K562 (cell line): ENCODE results near the gene PLXNB3. TPM values are rescaled to one million over a fixed set of nuclear protein-coding genes. Genes with fewer than 3 reads are reported as not detected.

ENCODE experiments used
- ATAC-seq: fragments of 200-7000 bp; cut with Tn5 transposase; 3 replicates; pipeline ENCODE4 v1.9.1; 2020; ENCODE audit warnings: moderate library complexity
- BruUV-seq: library from RNA; stranded (reverse); fragments of 400-500 nt; replicated peaks from 2 replicates; lab custom pipeline; 2021; lab: Mats Ljungman, UMichigan
- CTCF ChIA-PET: fragments of 300-600 bp; formaldehyde crosslinking; extraction: SDS; loops from one replicate; lab custom pipeline; 2021; ENCODE audit warnings: low intra/inter-chr PET ratio; lab: Yijun Ruan, JAX
- POLR2A ChIA-PET: fragments of 300-600, 350-650 bp; sonication (Branson Sonifier 250); formaldehyde crosslinking; extraction: SDS; loops from one replicate; lab custom pipeline; 2021; ENCODE audit warnings: antibody characterized with exemption, inconsistent platforms; lab: Yijun Ruan, JAX
- DNase-seq, 4 experiments: peaks; one replicate each; pipeline versions ENCODE4 v3.0.0 to v3.0.0-alpha.2; 2011 to 2018; ENCODE audit warnings: low spot score in 3 of 4, mixed read lengths in 3 of 4; ENCODE audit errors: extremely low read depth in 1 of 4
- FAIRE-seq: peaks from 2 replicates; lab custom pipeline; 2011; peaks lifted over from hg19 to GRCh38; lab: Jason Lieb, UNC
- H2AFZ ChIP-seq: 2 replicates; pipeline ENCODE4 v1.6.0; 2011; ENCODE audit warnings: low read depth, low read length, control low read depth, inconsistent platforms
- H3K27ac ChIP-seq: fragments of 200-600 bp; 3 replicates; pipeline ENCODE4 v1.8.0; 2011; ENCODE audit warnings: low read depth, mild to moderate bottlenecking, control low read depth, inconsistent platforms, low read length, moderate library complexity, mixed read lengths; ENCODE audit errors: extremely low read depth
- H3K27me3 ChIP-seq, 2 experiments: fragments of 300-600 bp in 1 of 2; 2 replicates in 1 of 2; 3 replicates in 1 of 2; pipeline versions ENCODE4 v1.6.0 to v1.8.0; 2011; ENCODE audit warnings: inconsistent platforms in 2 of 2, low read length in 2 of 2, mild to moderate bottlenecking in 1 of 2, mixed read lengths in 1 of 2, moderate library complexity in 1 of 2; ENCODE audit not compliant: control insufficient read depth in 2 of 2, insufficient read depth in 2 of 2
- H3K36me3 ChIP-seq: fragments of 300-600 bp; 3 replicates; pipeline ENCODE4 v1.8.0; 2011; ENCODE audit warnings: mild to moderate bottlenecking, low read length, inconsistent platforms; ENCODE audit not compliant: control insufficient read depth, insufficient read depth
- H3K4me1 ChIP-seq, 2 experiments: fragments of 200-600 bp in 1 of 2; replicated peaks in 1 of 2; 2 replicates in 1 of 2; 3 replicates in 1 of 2; pipeline versions ENCODE4 v1.5.1 to v1.8.0; 2011; ENCODE audit warnings: inconsistent platforms in 2 of 2, low read length in 2 of 2, mild to moderate bottlenecking in 1 of 2, mixed read lengths in 1 of 2, moderate library complexity in 1 of 2; ENCODE audit not compliant: control insufficient read depth in 2 of 2, insufficient read depth in 2 of 2
- H3K4me2 ChIP-seq: 2 replicates; pipeline ENCODE4 v1.6.1; 2011; ENCODE audit warnings: low read length, control low read depth, inconsistent platforms, mixed read lengths; ENCODE audit not compliant: insufficient read depth
- H3K4me3 ChIP-seq: fragments of 200-600 bp; sonication (generic), shearing (Covaris generic); 2 replicates; pipeline ENCODE4 v1.5.1; 2016; ENCODE audit warnings: control low read depth, inconsistent platforms
- H3K79me2 ChIP-seq: fragments of 200-600 bp; 3 replicates; pipeline ENCODE4 v1.8.0; 2011; ENCODE audit warnings: low read length, inconsistent platforms; ENCODE audit not compliant: control insufficient read depth, insufficient read depth
- H3K9ac ChIP-seq, 2 experiments: 2 replicates each; pipeline versions ENCODE4 v1.6.0 to v1.6.1; 2011; ENCODE audit warnings: low read depth in 2 of 2, low read length in 2 of 2, control low read depth in 1 of 2, inconsistent platforms in 1 of 2, mild to moderate bottlenecking in 1 of 2, mixed read lengths in 1 of 2; ENCODE audit not compliant: insufficient read depth in 1 of 2
- H3K9me1 ChIP-seq: one replicate; pipeline ENCODE4 v1.6.0; 2011; ENCODE audit warnings: inconsistent platforms, mild to moderate bottlenecking, low read length, moderate library complexity; ENCODE audit not compliant: control insufficient read depth, insufficient read depth
- H3K9me3 ChIP-seq: replicated peaks from 2 replicates; pipeline ENCODE4 v1.5.1; 2011; ENCODE audit warnings: low read depth, low read length, inconsistent platforms; ENCODE audit not compliant: control insufficient read depth, insufficient read depth
- H4K20me1 ChIP-seq: replicated peaks from 2 replicates; pipeline ENCODE4 v1.6.1; 2011; ENCODE audit warnings: low read length, inconsistent platforms, mixed read lengths; ENCODE audit not compliant: control insufficient read depth, insufficient read depth
- E2F6 ChIP-seq, 2 experiments: IDR thresholded peaks; 2 replicates each; pipeline ENCODE4 v1.6.1; 2011; ENCODE audit warnings: borderline replicate concordance in 1 of 2, control low read depth in 1 of 2, low read depth in 1 of 2, low read length in 1 of 2, mild to moderate bottlenecking in 1 of 2, mixed read lengths in 1 of 2, moderate library complexity in 1 of 2; ENCODE audit not compliant: insufficient read depth in 1 of 2, insufficient read length in 1 of 2, poor library complexity in 1 of 2, severe bottlenecking in 1 of 2; ENCODE audit errors: extremely low read depth in 1 of 2
- ESRRA ChIP-seq: fragments of 450-650 bp; IDR thresholded peaks from 2 replicates; pipeline ENCODE4 v1.6.1; 2014; ENCODE audit warnings: low read depth, mild to moderate bottlenecking, moderate library complexity, borderline replicate concordance
- ETS1 ChIP-seq: conservative IDR thresholded peaks from 2 replicates; pipeline ENCODE4 v1.6.1; 2011; ENCODE audit warnings: low read depth, mild to moderate bottlenecking, low read length; ENCODE audit not compliant: control insufficient read depth
- FOXJ3 ChIP-seq: sonication (generic); formaldehyde crosslinking; IDR thresholded peaks from 2 replicates; pipeline ENCODE4 v1.4.0; 2020; ENCODE audit warnings: mild to moderate bottlenecking, missing genetic modification reagents
- NBN ChIP-seq: fragments of 450-650 bp; IDR thresholded peaks from 2 replicates; pipeline ENCODE4 v1.6.1; 2016; ENCODE audit warnings: low read depth, mild to moderate bottlenecking
- NR3C1 ChIP-seq: sonication (generic); formaldehyde crosslinking; IDR thresholded peaks from 2 replicates; pipeline ENCODE4 v1.8.1; 2022; ENCODE audit warnings: missing genetic modification reagents
- RBFOX2 ChIP-seq: fragments of 200-400 bp; formaldehyde crosslinking; IDR thresholded peaks from 2 replicates; pipeline ENCODE4 v1.6.1; 2017; ENCODE audit warnings: low read depth, mild to moderate bottlenecking, low read length, moderate library complexity
- SAP30 ChIP-seq: fragments of 200-600 bp; sonication (generic); IDR thresholded peaks from 2 replicates; pipeline ENCODE4 v1.6.1; 2012; ENCODE audit warnings: borderline replicate concordance, low read depth, mild to moderate bottlenecking, moderate library complexity, low read length, control low read depth, inconsistent platforms; ENCODE audit not compliant: insufficient read depth, poor library complexity, severe bottlenecking
- SMAD4 ChIP-seq: fragments of 250-450 bp; sonication (Bioruptor Pico); conservative IDR thresholded peaks from 2 replicates; pipeline ENCODE4 v1.8.0; 2021; ENCODE audit warnings: inconsistent platforms, mild to moderate bottlenecking, moderate library complexity
- TAF9B ChIP-seq: fragments of 450-650 bp; IDR thresholded peaks from 2 replicates; pipeline ENCODE4 v1.6.1; 2018; ENCODE audit warnings: mild to moderate bottlenecking; ENCODE audit not compliant: partially characterized antibody
- USF1 ChIP-seq: sonication (generic); formaldehyde crosslinking; IDR thresholded peaks from 2 replicates; pipeline ENCODE4 v1.9.0; 2022; ENCODE audit warnings: mild to moderate bottlenecking, missing genetic modification reagents
- ZFX ChIP-seq: sonication (generic); formaldehyde crosslinking; IDR thresholded peaks from 2 replicates; pipeline ENCODE4 v1.8.0; 2022; ENCODE audit warnings: mild to moderate bottlenecking, missing genetic modification reagents, moderate library complexity
- ZNF274 ChIP-seq: IDR thresholded peaks from 2 replicates; pipeline ENCODE4 v1.6.1; 2011; ENCODE audit warnings: low read depth, mild to moderate bottlenecking, low read length, moderate library complexity, borderline replicate concordance
- WGBS: fragments of 100-300 bp; shearing (Covaris generic); methylation state at CpG from one replicate; pipeline ENCODE4 v1.1.6; 2016; ENCODE audit warnings: low coverage, mixed read lengths; ENCODE audit not compliant: insufficient coverage; ENCODE audit errors: missing lambda C conversion rate; 5-methylcytosine and 5-hydroxymethylcytosine counted together
- in situ Hi-C: fragments of 300-500 bp; cut with MboI; formaldehyde crosslinking; loops from 4 replicates; pipeline ENCODE4 v1.15.0; 2018; ENCODE audit warnings: inconsistent platforms, mixed read lengths
- intact Hi-C: fragments of 100-400 bp; cut with micrococcal nuclease; formaldehyde crosslinking; loops from 2 replicates; pipeline ENCODE4 v1.14.2; 2022
- polyA plus RNA-seq, 8 experiments: library from polyadenylated mRNA; depleted of rRNA in 4 of 8; stranded (reverse) in 5 of 8; unstranded in 3 of 8; fragments of >200 nt; fragmentation: Nextera tagmentation in 2 of 8; fragmentation: Illumina TruSeq in 1 of 8; extraction: Ambion mirVana in 2 of 8; extraction: Trizol in 1 of 8; gene quantifications; 2 replicates each; pipeline versions ENCODE4 v1.2.1 to v1.2.3, GENCODE V29; 2011 to 2014; ENCODE audit warnings: inconsistent platforms in 1 of 8, missing spikeins in 1 of 8
- total RNA-seq, 7 experiments: library from RNA; depleted of rRNA in 6 of 7; stranded (reverse); fragments of >200 nt in 6 of 7; fragmentation: Illumina TruSeq in 2 of 7; extraction: Trizol in 2 of 7; gene quantifications; 2 replicates each; pipeline versions ENCODE4 v1.2.1 to v1.2.3, GENCODE V29; 2011 to 2021; ENCODE audit warnings: low replicate concordance in 1 of 7

Gene PLXNB3
- total and polyA plus RNA-seq, 9 of the 15 experiments (the other 6 are each of a cell fraction or from before 2014, with no cell fraction given): 0.22 to 2.0 (median 1.4) TPM; not detected in 2

- no peak for FAIRE-seq
- intact Hi-C loops (loop anchor here (2.0 kb wide), 1 partner anchor 30 kb away; the partner anchor contains the start of gene PLXNB3), in situ Hi-C loops (no loop called here)
- peak; percentile 78; the same call in 1 of the 2 replicates for TF ChIP-seq RBFOX2
- no peak for TF ChIP-seq ZNF274
- no peak for TF ChIP-seq ESRRA
- TF ChIP-seq SAP30: peak; percentile 64
- 0 out of 2 replicates have a peak, but pooled peaks have one; percentile 8 for TF ChIP-seq NBN
- TF ChIP-seq USF1 (CRISPR knock-in tag): 0 out of 2 replicates have a peak, but pooled peaks have one; percentile 11
- TF ChIP-seq FOXJ3 (CRISPR knock-in tag): no peak
- 0 out of 2 replicates have a peak, but pooled peaks have one; percentile 7 for TF ChIP-seq ETS1
- TF ChIP-seq ZFX (CRISPR knock-in tag): peak; percentile 49
- TF ChIP-seq SMAD4 (CRISPR knock-in tag): no peak
- no peak for TF ChIP-seq TAF9B
- TF ChIP-seq E2F6 (IDR thresholded peaks at IDR 0.05; ENCODE audit: borderline replicate concordance in 1 of 2, extremely low read depth in 1 of 2, insufficient read depth in 1 of 2, insufficient read length in 1 of 2, low read depth in 1 of 2, low read length in 1 of 2, poor library complexity in 1 of 2, severe bottlenecking in 1 of 2): peak in 1 of 2 experiments; percentile 46
- TF ChIP-seq NR3C1 (CRISPR knock-in tag): 0 out of 2 replicates have a peak, but pooled peaks have one; percentile 30
- H3K27me3 ChIP-seq: no peaks in the 10 kb centered on the region
- CTCF ChIA-PET: no interaction called here
- POLR2A ChIA-PET: interaction anchor here (0.6 to 1.0 kb wide), 7 partner anchors 11 to 352 kb away, joined by 3 to 5 read pairs (median 3); partner anchors contain the start of gene ARHGAP4
- H3K27ac ChIP-seq: peak overlapping the region; percentile 96
- peaks cover 59% of the 10 kb centered on the region; the same call in 2 of the 3 replicates for H3K36me3 ChIP-seq
- H3K9me1 ChIP-seq: no peaks in the 10 kb centered on the region
- peak in 3 of 4 experiments; percentile 32 to 61 (median 51) for DNase-seq
- no peaks in the 10 kb centered on the region for H3K9me3 ChIP-seq
- H3K4me2 ChIP-seq: peak overlapping the region; percentile 90
- H3K4me1 ChIP-seq: peaks cover 33 to 69% of the 10 kb centered on the region in 2 experiments
- no peaks in the 10 kb centered on the region; the same call in 1 of the 2 replicates for H4K20me1 ChIP-seq
- TSS peak; percentile 85 for BruUV-seq
- WGBS: 3% methylated on average over 38 of the region's 47 CpGs
- peak overlapping the region; percentile 93 to 96 for H3K9ac ChIP-seq
- H3K79me2 ChIP-seq: peaks cover 60% of the 10 kb centered on the region
- ATAC-seq: peak; percentile 8
- 0 out of 2 replicates have a peak overlapping the region, but pooled peaks have one; percentile 47 for H2AFZ ChIP-seq
- peak overlapping the region; percentile 78 for H3K4me3 ChIP-seq
Measured at GRCh38 chrX:153794897-153795816, 31.1 kb downstream of the PLXNB3 start.
